ENCODE results near the gene ALDH1A3.

The ALDH1A3 gene

GRCh38 chr15:100932676-100933348, 53.2 kb downstream of the ALDH1A3 start:
- ATAC-seq: no peak
- TF ChIP-seq ZFP30 (CRISPR knock-in tag; IDR thresholded peaks at IDR 0.05) (no peak), GLIS3 (CRISPR knock-in tag; IDR thresholded peaks at IDR 0.05) (no peak), TOX (CRISPR knock-in tag; IDR thresholded peaks at IDR 0.05; ENCODE audit: borderline replicate concordance) (no peak), ZNF8 (CRISPR knock-in tag; IDR thresholded peaks at IDR 0.05) (no peak), TSHZ2 (CRISPR knock-in tag; IDR thresholded peaks at IDR 0.05) (no peak), ZNF70 (CRISPR knock-in tag; IDR thresholded peaks at IDR 0.05) (no peak), ISL1 (CRISPR knock-in tag; IDR thresholded peaks at IDR 0.05) (no peak), TCF4 (CRISPR knock-in tag; IDR thresholded peaks at IDR 0.05; ENCODE audit: borderline replicate concordance) (no peak), ZC3H10 (CRISPR knock-in tag; IDR thresholded peaks at IDR 0.05) (no peak), BACH2 (CRISPR knock-in tag; IDR thresholded peaks at IDR 0.05; ENCODE audit: borderline replicate concordance) (no peak), PATZ1 (CRISPR knock-in tag; IDR thresholded peaks at IDR 0.05; ENCODE audit: borderline replicate concordance) (no peak), POU6F1 (CRISPR knock-in tag; IDR thresholded peaks at IDR 0.05; ENCODE audit: borderline replicate concordance, low read depth) (no peak), ARNTL (CRISPR knock-in tag; IDR thresholded peaks at IDR 0.05; ENCODE audit: borderline replicate concordance, low read depth) (no peak), OSR1 (CRISPR knock-in tag; IDR thresholded peaks at IDR 0.05) (no peak), CSRNP3 (CRISPR knock-in tag; IDR thresholded peaks at IDR 0.05) (no peak), ZFP3 (CRISPR knock-in tag; IDR thresholded peaks at IDR 0.05) (no peak), SNAI2 (CRISPR knock-in tag; IDR thresholded peaks at IDR 0.05) (no peak), RARB (CRISPR knock-in tag; IDR thresholded peaks at IDR 0.05) (no peak), ZNF565 (CRISPR knock-in tag; conservative IDR thresholded peaks at IDR 0.05; ENCODE audit: low read depth) (no peak), CSDC2 (CRISPR knock-in tag; IDR thresholded peaks at IDR 0.05) (no peak)

GRCh38 chr15:100934166-100934565, 54.5 kb downstream of the ALDH1A3 start:
- ATAC-seq: no peak
- no peak for TF ChIP-seq PPARA (CRISPR knock-in tag; IDR thresholded peaks at IDR 0.05; ENCODE audit: borderline replicate concordance)
- TF ChIP-seq ISL1 (CRISPR knock-in tag; IDR thresholded peaks at IDR 0.05): no peak
- TF ChIP-seq ESRRG (CRISPR knock-in tag; IDR thresholded peaks at IDR 0.05): no peak
- TF ChIP-seq POU6F1 (CRISPR knock-in tag; IDR thresholded peaks at IDR 0.05; ENCODE audit: borderline replicate concordance, low read depth): no peak
- no peak for TF ChIP-seq ZC3H10 (CRISPR knock-in tag; IDR thresholded peaks at IDR 0.05)
- TF ChIP-seq BACH2 (CRISPR knock-in tag; IDR thresholded peaks at IDR 0.05; ENCODE audit: borderline replicate concordance): no peak
- TF ChIP-seq ARNTL (CRISPR knock-in tag; IDR thresholded peaks at IDR 0.05; ENCODE audit: borderline replicate concordance, low read depth): no peak
- TF ChIP-seq ZNF8 (CRISPR knock-in tag; IDR thresholded peaks at IDR 0.05): no peak
- no peak for TF ChIP-seq TSHZ2 (CRISPR knock-in tag; IDR thresholded peaks at IDR 0.05)
- no peak for TF ChIP-seq CSRNP3 (CRISPR knock-in tag; IDR thresholded peaks at IDR 0.05)
- TF ChIP-seq GLIS3 (CRISPR knock-in tag; IDR thresholded peaks at IDR 0.05): no peak
